ENCODE measurements around the gene PRRX1. TPM values are rescaled to one million over a fixed set of nuclear protein-coding genes. Genes with fewer than 3 reads are reported as not detected.

The PRRX1 gene
- 0.08 and 2.1 TPM in 2 replicates for total RNA-seq

DNA sequence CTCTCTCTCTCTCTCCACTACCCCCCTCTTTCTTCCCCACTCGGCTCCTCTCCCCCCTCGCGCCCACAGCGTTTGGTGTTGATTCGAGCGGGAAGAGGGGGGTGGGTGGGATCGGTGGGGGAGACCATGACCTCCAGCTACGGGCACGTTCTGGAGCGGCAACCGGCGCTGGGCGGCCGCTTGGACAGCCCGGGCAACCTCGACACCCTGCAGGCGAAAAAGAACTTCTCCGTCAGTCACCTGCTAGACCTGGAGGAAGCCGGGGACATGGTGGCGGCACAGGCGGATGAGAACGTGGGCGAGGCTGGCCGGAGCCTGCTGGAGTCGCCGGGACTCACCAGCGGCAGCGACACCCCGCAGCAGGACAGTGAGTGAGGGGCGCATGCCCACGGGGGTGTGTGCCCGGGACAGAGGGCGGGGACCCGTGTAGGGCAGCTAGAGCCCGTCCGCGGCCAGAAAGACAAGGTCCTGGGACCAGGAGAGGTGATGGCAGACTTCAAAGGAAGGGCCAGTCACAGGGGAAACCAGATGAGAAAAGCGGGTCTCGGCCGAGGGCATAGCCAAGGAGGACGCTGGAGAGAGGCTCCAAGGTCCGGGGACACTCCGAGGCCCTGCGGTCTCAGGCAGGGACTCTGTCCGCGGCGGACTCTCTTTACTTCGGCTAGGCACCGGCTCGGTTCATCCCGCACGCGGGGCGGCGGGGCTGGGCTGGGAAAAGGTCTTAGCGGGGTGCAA lies at the start of gene PRRX1:
Gene PRRX1, plus strand, starts transcription at position 39 of the 735 bp plus-strand sequence. Its CDS starts 88 bp downstream, at position 127.

Other genes with a start within 250 kb of the PRRX1 start
- gene GORAB, start 132.0 kb upstream of the PRRX1 start, total RNA-seq, result 4.5 and 5.5 TPM in 2 replicates

All from hair follicular keratinocyte (primary cell).